HepG2 (cell line): Measurements from ENCODE around the gene SDC4. TPM values are rescaled to one million over a fixed set of nuclear protein-coding genes. Genes with fewer than 3 reads are reported as not detected.

Source experiments
- ATAC-seq: fragments of 200-7000 bp; cut with Tn5 transposase; 3 replicates; pipeline ENCODE4 v1.9.1; 2020; ENCODE audit warnings: mild to moderate bottlenecking, moderate library complexity
- BruUV-seq: library from RNA; stranded (reverse); fragments of 400-500 nt; replicated peaks from 2 replicates; lab custom pipeline; 2021; lab: Mats Ljungman, UMichigan
- CTCF ChIA-PET: fragments of 300-600 bp; formaldehyde crosslinking; extraction: SDS; loops from one replicate; lab custom pipeline; 2021; ENCODE audit warnings: low total read pairs, inconsistent platforms, low intra/inter-chr PET ratio; lab: Yijun Ruan, JAX
- POLR2A ChIA-PET: fragments of 350-600 bp; sonication (Branson Sonifier 250); formaldehyde crosslinking; loops from one replicate; lab custom pipeline; 2020; ENCODE audit warnings: antibody characterized with exemption, inconsistent platforms; lab: Yijun Ruan, JAX
- DNase-seq: peaks from one replicate; pipeline ENCODE4 v3.0.0-alpha.2; 2015; ENCODE audit warnings: low spot score
- FAIRE-seq: peaks from 3 replicates; lab custom pipeline; 2011; peaks lifted over from hg19 to GRCh38; lab: Jason Lieb, UNC
- H2AFZ ChIP-seq: one replicate; pipeline ENCODE4 v1.6.1; 2011; ENCODE audit warnings: low read length, inconsistent platforms
- H3K27ac ChIP-seq: fragments of 300-600 bp; 3 replicates; pipeline ENCODE4 v1.8.0; 2011; ENCODE audit warnings: mixed run types, mild to moderate bottlenecking, mixed read lengths, low read length, inconsistent platforms; ENCODE audit not compliant: insufficient read depth; ENCODE audit errors: extremely low read length
- H3K27me3 ChIP-seq, 2 experiments: fragments of 200-600 bp in 1 of 2; 2 replicates in 1 of 2; 3 replicates in 1 of 2; pipeline versions ENCODE4 v1.6.0 to v1.8.0; 2011; ENCODE audit warnings: low read length in 2 of 2, mild to moderate bottlenecking in 2 of 2, moderate library complexity in 2 of 2, inconsistent platforms in 1 of 2; ENCODE audit not compliant: insufficient read depth in 2 of 2, control insufficient read depth in 1 of 2
- H3K36me3 ChIP-seq, 2 experiments: fragments of 200-600 bp in 1 of 2; replicated peaks in 1 of 2; 2 replicates in 1 of 2; 3 replicates in 1 of 2; pipeline versions ENCODE4 v1.5.1 to v1.8.0; 2011; ENCODE audit warnings: low read length in 2 of 2, inconsistent platforms in 1 of 2; ENCODE audit not compliant: insufficient read depth in 2 of 2, control insufficient read depth in 1 of 2
- H3K4me1 ChIP-seq: 2 replicates; pipeline ENCODE4 v1.5.1; 2012; ENCODE audit warnings: low read length, inconsistent platforms; ENCODE audit not compliant: insufficient read depth
- H3K4me2 ChIP-seq: 2 replicates; pipeline ENCODE4 v1.6.0; 2011; ENCODE audit warnings: low read depth, low read length, inconsistent platforms
- H3K4me3 ChIP-seq, 3 experiments: fragments of 200-600 bp in 1 of 3; sonication (generic), shearing (Covaris generic) in 1 of 3; replicated peaks in 1 of 3; 2 replicates each; pipeline ENCODE4 v1.5.1; 2011 to 2016; ENCODE audit warnings: low read length in 3 of 3, inconsistent platforms in 2 of 3, low read depth in 2 of 3, mild to moderate bottlenecking in 2 of 3, control low read depth in 1 of 3, mixed read lengths in 1 of 3; ENCODE audit not compliant: insufficient read depth in 1 of 3
- H3K79me2 ChIP-seq: one replicate; pipeline ENCODE4 v1.6.1; 2011; ENCODE audit warnings: low read length, inconsistent platforms; ENCODE audit not compliant: insufficient read depth
- H3K9ac ChIP-seq: 2 replicates; pipeline ENCODE4 v1.6.0; 2011; ENCODE audit warnings: mild to moderate bottlenecking, low read depth, low read length, inconsistent platforms; ENCODE audit not compliant: insufficient read depth
- H3K9me3 ChIP-seq: 2 replicates; pipeline ENCODE4 v1.5.1; 2012; ENCODE audit warnings: mild to moderate bottlenecking, low read length
- H4K20me1 ChIP-seq: 2 replicates; pipeline ENCODE4 v1.6.0; 2011; ENCODE audit warnings: inconsistent platforms, mild to moderate bottlenecking, low read length, moderate library complexity; ENCODE audit not compliant: insufficient read depth
- EEA1 ChIP-seq: sonication (generic); formaldehyde crosslinking; IDR thresholded peaks from 2 replicates; pipeline ENCODE4 v1.5.1; 2020; ENCODE audit warnings: mild to moderate bottlenecking, missing genetic modification reagents, borderline replicate concordance
- HES4 ChIP-seq: sonication (generic); formaldehyde crosslinking; IDR thresholded peaks from 2 replicates; pipeline ENCODE4 v1.9.0; 2021; ENCODE audit warnings: mild to moderate bottlenecking, missing genetic modification reagents, borderline replicate concordance
- HNF4A ChIP-seq: sonication (generic); formaldehyde crosslinking; IDR thresholded peaks from 2 replicates; pipeline ENCODE4 v1.4.0; 2020; ENCODE audit warnings: missing genetic modification reagents
- HNRNPH1 ChIP-seq: fragments of 200-400 bp; formaldehyde crosslinking; optimal IDR thresholded peaks from 2 replicates; pipeline ENCODE3; 2017; ENCODE audit warnings: mild to moderate bottlenecking, low read depth, low read length
- MEIS1 ChIP-seq: sonication (generic); formaldehyde crosslinking; IDR thresholded peaks from 2 replicates; pipeline ENCODE4 v1.9.0; 2021; ENCODE audit warnings: mild to moderate bottlenecking, missing genetic modification reagents, moderate library complexity, borderline replicate concordance
- NAIF1 ChIP-seq: sonication (generic); formaldehyde crosslinking; IDR thresholded peaks from 2 replicates; pipeline ENCODE4 v1.5.0; 2020; ENCODE audit warnings: mild to moderate bottlenecking, missing genetic modification reagents, borderline replicate concordance
- NCOA1 ChIP-seq: sonication (generic); formaldehyde crosslinking; IDR thresholded peaks from 2 replicates; pipeline ENCODE4 v1.9.0; 2021; ENCODE audit warnings: missing genetic modification reagents
- NONO ChIP-seq, 2 experiments: fragments of 450-650 bp in 1 of 2; sonication (generic) in 1 of 2; formaldehyde crosslinking in 1 of 2; IDR thresholded peaks in 1 of 2; conservative IDR thresholded peaks in 1 of 2; 2 replicates each; pipeline versions ENCODE4 v1.6.1 to v1.8.0; 2017 to 2022; ENCODE audit warnings: mild to moderate bottlenecking in 1 of 2, missing genetic modification reagents in 1 of 2, moderate library complexity in 1 of 2
- PCBP2 ChIP-seq: fragments of 200-400 bp; formaldehyde crosslinking; optimal IDR thresholded peaks from 2 replicates; pipeline ENCODE3; 2018; ENCODE audit warnings: low read length, low read depth; ENCODE audit not compliant: poor library complexity, severe bottlenecking
- PITX1 ChIP-seq: sonication (generic); formaldehyde crosslinking; IDR thresholded peaks from 2 replicates; pipeline ENCODE4 v1.5.1; 2020; ENCODE audit warnings: mild to moderate bottlenecking, missing genetic modification reagents
- SMYD3 ChIP-seq: sonication (generic); formaldehyde crosslinking; IDR thresholded peaks from 2 replicates; pipeline ENCODE4 v1.8.1; 2023; ENCODE audit warnings: mild to moderate bottlenecking, missing genetic modification reagents
- SRSF1 ChIP-seq: fragments of 200-400 bp; formaldehyde crosslinking; optimal IDR thresholded peaks from 2 replicates; pipeline ENCODE3; 2017; ENCODE audit warnings: mild to moderate bottlenecking, low read depth, low read length, moderate library complexity
- ZMYM2 ChIP-seq: sonication (generic); formaldehyde crosslinking; IDR thresholded peaks from 2 replicates; pipeline ENCODE4 v1.8.0; 2022; ENCODE audit warnings: mild to moderate bottlenecking, missing genetic modification reagents
- ZNF292 ChIP-seq: sonication (generic); formaldehyde crosslinking; IDR thresholded peaks from 2 replicates; pipeline ENCODE4 v1.8.1; 2022; ENCODE audit warnings: mild to moderate bottlenecking, low read depth, missing genetic modification reagents, borderline replicate concordance
- ZNF572 ChIP-seq: sonication (generic); formaldehyde crosslinking; IDR thresholded peaks from 2 replicates; pipeline ENCODE4 v1.5.1; 2020; ENCODE audit warnings: mild to moderate bottlenecking, missing genetic modification reagents
- ZSCAN20 ChIP-seq: sonication (generic); formaldehyde crosslinking; IDR thresholded peaks from 2 replicates; pipeline ENCODE4 v1.4.0; 2020; ENCODE audit warnings: missing genetic modification reagents, mild to moderate bottlenecking, borderline replicate concordance
- WGBS: methylation state at CpG from one replicate; pipeline ENCODE4 v1.1.6; 2017; ENCODE audit warnings: low lambda C conversion rate; 5-methylcytosine and 5-hydroxymethylcytosine counted together
- in situ Hi-C: cut with HindIII; loops from 2 replicates; pipeline ENCODE4 v1.10.0; 2017; ENCODE audit warnings: low pct_unique_long_range_greater_than_20kb; ENCODE audit not compliant: extremely low pct_ligation_motif_present
- intact Hi-C: fragments of 100-400 bp; cut with micrococcal nuclease; formaldehyde crosslinking; loops from one replicate; pipeline ENCODE4 v1.10.0; 2022; ENCODE audit not compliant: unreplicated experiment
- polyA plus RNA-seq, 8 experiments: library from polyadenylated mRNA; depleted of rRNA in 3 of 8; stranded (reverse) in 7 of 8; unstranded in 1 of 8; fragments of >200 nt; fragmentation: Illumina TruSeq in 4 of 8; extraction: Trizol in 4 of 8; gene quantifications; 2 replicates each; pipeline versions ENCODE4 v1.2.1 to v1.2.3, GENCODE V29; 2011 to 2016; ENCODE audit warnings: low read depth in 4 of 8, missing spikeins in 1 of 8, mixed read lengths in 1 of 8; ENCODE audit not compliant: insufficient read depth in 1 of 8
- total RNA-seq, 5 experiments: library from RNA; depleted of rRNA; stranded (reverse); fragments of >200 nt; fragmentation: Illumina TruSeq; extraction: Trizol; gene quantifications; 2 replicates each; pipeline ENCODE4 v1.2.3, GENCODE V29; 2016; ENCODE audit warnings: low read depth in 1 of 5
- TF ChIP-seq, protein P1 (sequence below): sonication (generic); formaldehyde crosslinking; IDR thresholded peaks from 2 replicates; pipeline ENCODE4 v1.5.0; 2020; ENCODE audit warnings: missing genetic modification reagents, mild to moderate bottlenecking, borderline replicate concordance
- TF ChIP-seq, protein P2 (sequence below), 2 experiments: sonication (generic) in 1 of 2; formaldehyde crosslinking in 1 of 2; IDR thresholded peaks; 2 replicates each; pipeline versions ENCODE4 v1.4.0 to v1.6.1; 2018 to 2020; ENCODE audit warnings: missing genetic modification reagents in 2 of 2, borderline replicate concordance in 1 of 2, low read depth in 1 of 2, mild to moderate bottlenecking in 1 of 2, missing biosample characterization in 1 of 2
- TF ChIP-seq, protein P3 (sequence below): IDR thresholded peaks from 2 replicates; pipeline ENCODE4 v1.6.1; 2016; ENCODE audit warnings: low read depth, control low read depth

Gene SDC4
- total and polyA plus RNA-seq, 2 of the 13 experiments (the other 11 are each of a cell fraction or from before 2014, with no cell fraction given): 49.0 to 65.1 TPM

DNA sequence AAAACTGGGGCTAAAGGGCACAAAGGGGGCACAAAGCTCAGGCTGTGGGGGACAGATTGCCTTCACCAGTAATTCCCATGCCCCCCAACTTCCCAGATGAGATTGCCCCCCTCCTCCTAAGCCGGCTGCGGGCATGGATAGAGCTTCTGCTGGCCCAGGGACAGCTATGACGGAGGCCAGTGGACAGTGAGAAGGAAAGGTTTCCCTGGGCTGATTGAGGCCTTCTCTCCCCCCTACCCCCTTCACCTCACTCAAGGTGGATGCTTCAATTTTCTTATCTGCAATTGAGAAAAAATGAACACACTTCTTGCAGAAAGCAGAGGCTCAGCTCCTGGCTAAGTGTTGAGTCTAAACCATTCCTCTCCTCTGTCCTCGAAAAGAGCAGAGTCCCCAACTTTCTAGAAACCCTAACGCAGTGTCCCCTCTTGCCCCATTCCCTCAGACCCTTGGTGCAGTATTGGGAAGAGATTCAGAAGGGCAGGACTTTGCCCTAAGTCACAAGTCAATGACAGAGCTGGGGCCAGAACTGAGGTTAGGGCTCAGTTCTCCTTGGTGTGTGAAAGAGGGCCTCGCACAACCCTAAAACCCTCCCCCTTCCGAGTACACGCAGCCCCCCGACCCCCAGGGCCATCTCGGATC lies 808 bp downstream of the SDC4 start:
- in situ Hi-C loops: no loop called here
- Histone ChIP-seq H3K4me2 (peak overlapping the region; percentile 99), H3K36me3 (no peaks in the 10 kb centered on the region), H3K79me2 (peaks cover 34% of the 10 kb centered on the region), H3K4me3 (peak overlapping the region; percentile 79 to 87 (median 87)), H3K27me3 (peaks cover 1 to 11% of the 10 kb centered on the region in 2 experiments; a peak in 2 of 5 replicates), H4K20me1 (peaks cover 8% of the 10 kb centered on the region; the same call in 1 of the 2 replicates), H2AFZ (no peak overlapping the region), H3K9me3 (no peaks in the 10 kb centered on the region), H3K4me1 (peaks cover 76% of the 10 kb centered on the region), H3K9ac (peak overlapping the region; percentile 76), H3K27ac (peak overlapping the region; percentile 53)
- intact Hi-C loops: no loop called here
- ATAC-seq (no peak), FAIRE-seq (no peak), DNase-seq (no peak)
- POLR2A ChIA-PET: interaction anchor here (0.7 to 29.5 kb wide), 10 partner anchors 4 to 463 kb away, joined by 3 to 1422 read pairs (median 4); partner anchors contain the start of genes PIGT, SDC4, SYS1 and YWHAB
- TSS peak; percentile 63 for BruUV-seq
- WGBS: 3% methylated on average over 9 of the region's 10 CpGs
- CTCF ChIA-PET: no interaction called here
- no peak for TF ChIP-seq ZNF572 (CRISPR knock-in tag)
- TF ChIP-seq SMYD3 (CRISPR knock-in tag): no peak
- no peak for TF ChIP-seq NCOA1
- no peak for TF ChIP-seq ZSCAN20
- no peak for TF ChIP-seq ZMYM2 (CRISPR knock-in tag)
- peak; percentile 83; the same call in 1 of the 2 replicates for TF ChIP-seq NAIF1
- TF ChIP-seq HES4 (CRISPR knock-in tag): no peak
- TF ChIP-seq EEA1 (CRISPR knock-in tag): no peak
- TF ChIP-seq HNRNPH1: no peak
- no peak for TF ChIP-seq ZNF292 (CRISPR knock-in tag)
- TF ChIP-seq, protein P1, sequence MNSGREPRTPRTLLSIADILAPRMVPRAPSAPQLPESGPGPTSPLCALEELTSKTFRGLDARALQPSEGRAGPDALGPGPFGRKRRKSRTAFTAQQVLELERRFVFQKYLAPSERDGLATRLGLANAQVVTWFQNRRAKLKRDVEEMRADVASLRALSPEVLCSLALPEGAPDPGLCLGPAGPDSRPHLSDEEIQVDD (CRISPR knock-in tag): no peak
- 0 out of 2 replicates have a peak, but pooled peaks have one; percentile 25 for TF ChIP-seq MEIS1
- TF ChIP-seq PITX1: no peak; the same call in 1 of the 2 replicates
- no peak for TF ChIP-seq NONO (IDR thresholded peaks at IDR 0.05)
- no peak for TF ChIP-seq NONO (CRISPR knock-in tag; conservative IDR thresholded peaks at IDR 0.05)
- TF ChIP-seq HNF4A (CRISPR knock-in tag): 0 out of 2 replicates have a peak, but pooled peaks have one; percentile 16
- TF ChIP-seq, protein P2, sequence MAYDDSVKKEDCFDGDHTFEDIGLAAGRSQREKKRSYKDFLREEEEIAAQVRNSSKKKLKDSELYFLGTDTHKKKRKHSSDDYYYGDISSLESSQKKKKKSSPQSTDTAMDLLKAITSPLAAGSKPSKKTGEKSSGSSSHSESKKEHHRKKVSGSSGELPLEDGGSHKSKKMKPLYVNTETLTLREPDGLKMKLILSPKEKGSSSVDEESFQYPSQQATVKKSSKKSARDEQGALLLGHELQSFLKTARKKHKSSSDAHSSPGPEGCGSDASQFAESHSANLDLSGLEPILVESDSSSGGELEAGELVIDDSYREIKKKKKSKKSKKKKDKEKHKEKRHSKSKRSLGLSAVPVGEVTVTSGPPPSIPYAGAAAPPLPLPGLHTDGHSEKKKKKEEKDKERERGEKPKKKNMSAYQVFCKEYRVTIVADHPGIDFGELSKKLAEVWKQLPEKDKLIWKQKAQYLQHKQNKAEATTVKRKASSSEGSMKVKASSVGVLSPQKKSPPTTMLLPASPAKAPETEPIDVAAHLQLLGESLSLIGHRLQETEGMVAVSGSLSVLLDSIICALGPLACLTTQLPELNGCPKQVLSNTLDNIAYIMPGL (CRISPR knock-in tag; IDR thresholded peaks at IDR 0.05; ENCODE audit: borderline replicate concordance in 1 of 2, low read depth in 1 of 2): 0 out of 4 replicates have a peak, but pooled peaks of 1 of the 2 experiments have one; percentile 6
- TF ChIP-seq, protein P3, sequence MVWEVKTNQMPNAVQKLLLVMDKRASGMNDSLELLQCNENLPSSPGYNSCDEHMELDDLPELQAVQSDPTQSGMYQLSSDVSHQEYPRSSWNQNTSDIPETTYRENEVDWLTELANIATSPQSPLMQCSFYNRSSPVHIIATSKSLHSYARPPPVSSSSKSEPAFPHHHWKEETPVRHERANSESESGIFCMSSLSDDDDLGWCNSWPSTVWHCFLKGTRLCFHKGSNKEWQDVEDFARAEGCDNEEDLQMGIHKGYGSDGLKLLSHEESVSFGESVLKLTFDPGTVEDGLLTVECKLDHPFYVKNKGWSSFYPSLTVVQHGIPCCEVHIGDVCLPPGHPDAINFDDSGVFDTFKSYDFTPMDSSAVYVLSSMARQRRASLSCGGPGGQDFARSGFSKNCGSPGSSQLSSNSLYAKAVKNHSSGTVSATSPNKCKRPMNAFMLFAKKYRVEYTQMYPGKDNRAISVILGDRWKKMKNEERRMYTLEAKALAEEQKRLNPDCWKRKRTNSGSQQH (CRISPR knock-in tag): no peak
- TF ChIP-seq PCBP2: no peak
- no peak for TF ChIP-seq SRSF1
